GM23338 (cell line): Measurements from ENCODE around the gene ZNF273. TPM values are rescaled to one million over a fixed set of nuclear protein-coding genes. Genes with fewer than 3 reads are reported as not detected.

Experiments used
- ATAC-seq: fragments of 200-7000 bp; cut with Tn5 transposase; 3 replicates; pipeline ENCODE4 v1.9.1; 2020
- DNase-seq: peaks from one replicate; pipeline ENCODE4 v3.0.0-alpha.2; 2015; ENCODE audit warnings: low spot score
- H2AFZ ChIP-seq: fragments of 200-600 bp; sonication (generic); 2 replicates; pipeline ENCODE4 v1.8.0; 2016; ENCODE audit warnings: antibody characterized with exemption, mild to moderate bottlenecking, moderate library complexity
- H3F3A ChIP-seq: fragments of 200-600 bp; sonication (generic); replicated peaks from 2 replicates; pipeline ENCODE4 v1.8.0; 2017; ENCODE audit warnings: antibody characterized with exemption, mixed run types, low read depth
- H3K27ac ChIP-seq: fragments of 200-600 bp; sonication (generic); 2 replicates; pipeline ENCODE4 v1.6.1; 2016; ENCODE audit warnings: low read depth
- H3K27me3 ChIP-seq: fragments of 200-600 bp; sonication (generic); 2 replicates; pipeline ENCODE4 v1.8.0; 2016; ENCODE audit warnings: mild to moderate bottlenecking, mixed run types, moderate library complexity; ENCODE audit not compliant: insufficient read depth
- H3K36me3 ChIP-seq: fragments of 200-600 bp; sonication (generic); 2 replicates; pipeline ENCODE4 v1.8.0; 2016; ENCODE audit warnings: mild to moderate bottlenecking; ENCODE audit not compliant: insufficient read depth
- H3K4me1 ChIP-seq: fragments of 200-600 bp; sonication (generic); 2 replicates; pipeline ENCODE4 v1.8.0; 2016; ENCODE audit warnings: mild to moderate bottlenecking, moderate library complexity; ENCODE audit not compliant: insufficient read depth
- H3K4me2 ChIP-seq: fragments of 200-600 bp; sonication (generic); 2 replicates; pipeline ENCODE4 v1.7.1; 2017; ENCODE audit warnings: mixed run types
- H3K4me3 ChIP-seq: fragments of 200-600 bp; sonication (generic); 2 replicates; pipeline ENCODE4 v1.6.1; 2016; ENCODE audit warnings: mixed run types
- H3K79me2 ChIP-seq: fragments of 200-600 bp; sonication (generic); replicated peaks from 2 replicates; pipeline ENCODE4 v1.8.0; 2017; ENCODE audit warnings: mild to moderate bottlenecking; ENCODE audit not compliant: insufficient read depth
- H3K9me2 ChIP-seq: fragments of 200-600 bp; sonication (generic); 2 replicates; pipeline ENCODE4 v1.8.0; 2017; ENCODE audit not compliant: insufficient read depth
- H4K20me1 ChIP-seq: fragments of 200-600 bp; sonication (generic); replicated peaks from 2 replicates; pipeline ENCODE4 v1.8.0; 2017; ENCODE audit warnings: mild to moderate bottlenecking; ENCODE audit not compliant: insufficient read depth
- H3K27ac Mint-ChIP-seq: 2 replicates; pipeline ENCODE4 v1.8.0; 2020; ENCODE audit warnings: inconsistent platforms, mild to moderate bottlenecking, moderate library complexity, mixed read lengths
- H3K27me3 Mint-ChIP-seq: 3 replicates; pipeline ENCODE4 v1.8.0; 2022; ENCODE audit warnings: low read depth, mild to moderate bottlenecking, moderate library complexity, mixed read lengths, inconsistent platforms; ENCODE audit not compliant: insufficient read depth, poor library complexity
- H3K36me3 Mint-ChIP-seq: 3 replicates; pipeline ENCODE4 v1.8.0; 2021; ENCODE audit warnings: low read depth, mild to moderate bottlenecking, inconsistent platforms, moderate library complexity, mixed read lengths
- H3K4me1 Mint-ChIP-seq: 3 replicates; pipeline ENCODE4 v1.8.0; 2020; ENCODE audit warnings: mild to moderate bottlenecking, inconsistent platforms, mixed read lengths
- H3K4me3 Mint-ChIP-seq: 3 replicates; pipeline ENCODE4 v1.8.0; 2021; ENCODE audit warnings: moderate library complexity, mild to moderate bottlenecking, inconsistent platforms, mixed read lengths
- H3K9me3 Mint-ChIP-seq: 3 replicates; pipeline ENCODE4 v1.8.0; 2020; ENCODE audit warnings: moderate library complexity, mild to moderate bottlenecking, inconsistent platforms, mixed read lengths
- CREB1 ChIP-seq: fragments of 250-450 bp; sonication (Bioruptor Pico); IDR thresholded peaks from 2 replicates; pipeline ENCODE4 v1.5.0; 2020; ENCODE audit warnings: low read depth, mild to moderate bottlenecking, moderate library complexity
- CTCF ChIP-seq, 2 experiments: fragments of 200-600 bp in 1 of 2; sonication (generic) in 1 of 2; conservative IDR thresholded peaks; 2 replicates each; pipeline versions ENCODE4 v1.5.1 to v1.6.1; 2016 to 2017; ENCODE audit warnings: antibody characterized with exemption in 2 of 2, low read depth in 2 of 2, mild to moderate bottlenecking in 2 of 2, moderate library complexity in 1 of 2
- ETS1 ChIP-seq: IDR thresholded peaks from 2 replicates; pipeline ENCODE4 v1.6.1; 2016; ENCODE audit warnings: antibody characterized with exemption
- EZH2 ChIP-seq: fragments of 200-600 bp; sonication (generic); IDR thresholded peaks from one replicate; pipeline ENCODE4 v1.8.0; 2017; ENCODE audit warnings: antibody characterized with exemption, mild to moderate bottlenecking, low read depth; ENCODE audit not compliant: unreplicated experiment
- EZH2phosphoT487 ChIP-seq: fragments of 200-600 bp; sonication (generic); IDR thresholded peaks from one replicate; pipeline ENCODE4 v1.8.1; 2018; ENCODE audit warnings: antibody characterized with exemption; ENCODE audit not compliant: unreplicated experiment
- JUNB ChIP-seq: IDR thresholded peaks from one replicate; pipeline ENCODE4 v1.6.1; 2016; ENCODE audit warnings: antibody characterized with exemption; ENCODE audit not compliant: unreplicated experiment
- NANOG ChIP-seq: IDR thresholded peaks from 2 replicates; pipeline ENCODE4 v1.6.1; 2016; ENCODE audit warnings: antibody characterized with exemption, borderline replicate concordance
- POLR2AphosphoS5 ChIP-seq: IDR thresholded peaks from 2 replicates; pipeline ENCODE4 v1.6.1; 2016; ENCODE audit warnings: antibody characterized with exemption, low read depth
- REST ChIP-seq: IDR thresholded peaks from one replicate; pipeline ENCODE4 v1.6.1; 2018; ENCODE audit warnings: antibody characterized with exemption; ENCODE audit not compliant: unreplicated experiment
- STAT1 ChIP-seq: IDR thresholded peaks from one replicate; pipeline ENCODE4 v1.6.1; 2016; ENCODE audit warnings: antibody characterized with exemption; ENCODE audit not compliant: unreplicated experiment
- ZNF114 ChIP-seq: fragments of 250-450 bp; sonication (Bioruptor Pico); IDR thresholded peaks from 2 replicates; pipeline ENCODE4 v1.5.0; 2020; ENCODE audit warnings: mild to moderate bottlenecking, moderate library complexity
- ZNF331 ChIP-seq: fragments of 250-450 bp; sonication (Bioruptor Pico); IDR thresholded peaks from 2 replicates; pipeline ENCODE4 v1.5.0; 2020; ENCODE audit warnings: low read depth, mild to moderate bottlenecking, moderate library complexity
- ZNF462 ChIP-seq: fragments of 250-450 bp; sonication (Bioruptor Pico); IDR thresholded peaks from 2 replicates; pipeline ENCODE4 v1.5.0; 2020; ENCODE audit warnings: mild to moderate bottlenecking, moderate library complexity
- polyA plus RNA-seq: library from polyadenylated mRNA; unstranded; fragments of >200 nt; fragmentation: Nextera tagmentation; extraction: Ambion mirVana; gene quantifications from 2 replicates; pipeline ENCODE4 v1.2.1, GENCODE V29; 2016
- total RNA-seq: library from RNA; depleted of rRNA; stranded (reverse); fragments of >200 nt; shearing (Covaris generic); gene quantifications from 2 replicates; pipeline ENCODE4 v1.2.3, GENCODE V29; 2014

Gene ZNF273
- total and polyA plus RNA-seq, 2 experiments from 2014 or later: 16.4 to 34.3 TPM

GRCh38 chr7:64890761-64891362 lies 12.2 kb upstream of the ZNF273 start:
- H2AFZ ChIP-seq: no peak overlapping the region

More at GRCh38 chr7:64890761-64891362, 12.2 kb upstream of the ZNF273 start:
- DNase-seq (no peak), ATAC-seq (no peak)
- Histone ChIP-seq H3K27ac (no peak overlapping the region), H3K9me2 (no peaks in the 10 kb centered on the region), H3K36me3 (no peaks in the 10 kb centered on the region), H3K4me2 (no peak overlapping the region), H3K4me3 (no peak overlapping the region), H3K79me2 (no peaks in the 10 kb centered on the region), H4K20me1 (no peaks in the 10 kb centered on the region), H3K4me1 (peaks cover 8% of the 10 kb centered on the region), H3F3A (no peaks in the 10 kb centered on the region), H3K27me3 (peaks cover 63% of the 10 kb centered on the region)
- peaks cover 47% of the 10 kb centered on the region for H3K27me3 Mint-ChIP-seq
- no peaks in the 10 kb centered on the region; the same call in 2 of the 3 replicates for H3K9me3 Mint-ChIP-seq
- H3K4me1 Mint-ChIP-seq: peaks cover 13% of the 10 kb centered on the region
- no peak overlapping the region for H3K4me3 Mint-ChIP-seq
- TF ChIP-seq JUNB (no peak), REST (no peak), NANOG (no peak), ZNF331 (CRISPR knock-in tag) (no peak), CTCF (conservative IDR thresholded peaks at IDR 0.05; ENCODE audit: low read depth in 2 of 2) (no peak), ZNF462 (CRISPR knock-in tag) (no peak), POLR2AphosphoS5 (no peak), ZNF114 (CRISPR knock-in tag) (no peak), EZH2phosphoT487 (no peak), CREB1 (no peak), EZH2 (no peak), ETS1 (no peak), STAT1 (no peak)
- H3K27ac Mint-ChIP-seq: no peak overlapping the region
- H3K36me3 Mint-ChIP-seq: no peaks in the 10 kb centered on the region; the same call in 2 of the 3 replicates
